Measurements from ENCODE around the gene OTP. TPM values are rescaled to one million over a fixed set of nuclear protein-coding genes. Genes with fewer than 3 reads are reported as not detected.

OTP gene
- total RNA-seq, 2 experiments from 2014 or later: not detected

- peak in 1 of 14 experiments; percentile 7 for DNase-seq
These were observed 2.4 kb downstream of the OTP start for GRCh38 chr5:77635917-77636640.

DNA sequence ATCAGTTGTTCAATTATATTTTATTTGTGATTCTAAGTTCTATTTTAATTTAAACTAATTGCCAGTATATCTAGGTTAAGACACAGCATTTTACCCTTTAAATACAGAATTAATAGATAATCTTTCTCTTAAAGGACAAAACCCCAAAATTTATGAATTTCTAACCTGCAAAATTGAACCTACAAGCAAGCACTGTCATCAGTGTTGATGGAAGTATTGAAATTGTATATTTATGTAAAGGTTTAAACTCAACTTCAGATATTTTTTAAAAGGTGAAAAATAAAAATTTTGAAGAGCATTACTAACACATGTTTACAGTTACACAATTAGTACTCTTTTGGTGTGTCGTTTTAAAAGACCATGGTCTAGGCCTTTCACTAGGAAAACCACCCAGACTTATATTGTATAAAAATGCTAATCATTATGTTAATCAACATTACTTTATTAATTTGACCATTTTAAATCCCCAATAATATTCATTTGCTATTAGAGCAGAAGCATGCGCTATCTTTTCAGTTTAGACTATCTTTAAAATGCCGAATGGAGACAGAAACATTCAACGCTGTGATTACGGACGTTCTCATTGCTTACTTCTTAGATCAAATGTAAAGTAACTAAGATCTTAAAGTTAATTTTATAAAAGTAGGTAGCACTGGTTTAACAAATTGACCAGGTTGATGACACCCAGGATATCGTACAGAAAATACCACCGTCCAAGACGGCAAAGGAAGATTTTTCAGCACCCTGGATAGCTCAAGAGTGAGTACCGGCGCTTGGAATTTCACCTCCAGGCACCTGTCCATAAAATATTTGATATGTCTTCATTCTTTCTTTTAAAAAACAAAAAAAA is 3.2 kb downstream of the OTP start:
- peak in 2 of 14 experiments; percentile 16 to 18 for DNase-seq
- H3K27ac Mint-ChIP-seq: no peak overlapping the region
- TF ChIP-seq, protein P1, sequence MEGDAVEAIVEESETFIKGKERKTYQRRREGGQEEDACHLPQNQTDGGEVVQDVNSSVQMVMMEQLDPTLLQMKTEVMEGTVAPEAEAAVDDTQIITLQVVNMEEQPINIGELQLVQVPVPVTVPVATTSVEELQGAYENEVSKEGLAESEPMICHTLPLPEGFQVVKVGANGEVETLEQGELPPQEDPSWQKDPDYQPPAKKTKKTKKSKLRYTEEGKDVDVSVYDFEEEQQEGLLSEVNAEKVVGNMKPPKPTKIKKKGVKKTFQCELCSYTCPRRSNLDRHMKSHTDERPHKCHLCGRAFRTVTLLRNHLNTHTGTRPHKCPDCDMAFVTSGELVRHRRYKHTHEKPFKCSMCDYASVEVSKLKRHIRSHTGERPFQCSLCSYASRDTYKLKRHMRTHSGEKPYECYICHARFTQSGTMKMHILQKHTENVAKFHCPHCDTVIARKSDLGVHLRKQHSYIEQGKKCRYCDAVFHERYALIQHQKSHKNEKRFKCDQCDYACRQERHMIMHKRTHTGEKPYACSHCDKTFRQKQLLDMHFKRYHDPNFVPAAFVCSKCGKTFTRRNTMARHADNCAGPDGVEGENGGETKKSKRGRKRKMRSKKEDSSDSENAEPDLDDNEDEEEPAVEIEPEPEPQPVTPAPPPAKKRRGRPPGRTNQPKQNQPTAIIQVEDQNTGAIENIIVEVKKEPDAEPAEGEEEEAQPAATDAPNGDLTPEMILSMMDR (IDR thresholded peaks at IDR 0.05): no peak

More at GRCh38 chr5:77635917-77636640, 2.4 kb downstream of the OTP start:
- peaks cover 16% of the 10 kb centered on the region for H3K36me3 Mint-ChIP-seq (ENCODE audit: low read depth)
- H3K4me1 Mint-ChIP-seq (ENCODE audit: low read depth): peaks cover 22% of the 10 kb centered on the region
- peaks cover 93% of the 10 kb centered on the region for H3K27me3 Mint-ChIP-seq
- TF ChIP-seq, protein P1 (IDR thresholded peaks at IDR 0.05): no peak
- ChIA-PET POLR2A (no interaction called here), CTCF (interaction anchor here (0.7 kb wide), 1 partner anchor 333 kb away, joined by 3 read pairs; no protein-coding TSS in a partner anchor)
- intact Hi-C loops (cut with DNase I, micrococcal nuclease): loop anchor here in 1 of 2 experiments (10.0 kb wide), 1 partner anchor 139 kb away; the partner anchor contains the start of gene TBCA
- H3K27ac Mint-ChIP-seq: no peak overlapping the region
- peak overlapping the region; percentile 9 for H3K4me3 Mint-ChIP-seq
- Histone ChIP-seq H3K4me3 (ENCODE audit: low read length) (no peak overlapping the region), H3K27me3 (ENCODE audit: control insufficient read depth in 1 of 2, insufficient read depth in 2 of 2, low read length in 2 of 2) (peaks cover 88 to 99% of the 10 kb centered on the region in 2 experiments), H3K36me3 (ENCODE audit: insufficient read depth, low read length) (no peaks in the 10 kb centered on the region), H3K9me3 (ENCODE audit: control insufficient read depth in 1 of 2, insufficient read depth in 1 of 2, low read length in 2 of 2) (peaks cover 28 to 60% of the 10 kb centered on the region in 2 experiments), H3K4me1 (ENCODE audit: insufficient read depth, low read length) (peaks cover 41% of the 10 kb centered on the region), H3K27ac (ENCODE audit: low read depth in 1 of 2, low read length in 2 of 2) (no peak overlapping the region)
- peaks cover 13% of the 10 kb centered on the region for H3K9me3 Mint-ChIP-seq
- ATAC-seq (ENCODE audit: poor library complexity): no peak

DNA sequence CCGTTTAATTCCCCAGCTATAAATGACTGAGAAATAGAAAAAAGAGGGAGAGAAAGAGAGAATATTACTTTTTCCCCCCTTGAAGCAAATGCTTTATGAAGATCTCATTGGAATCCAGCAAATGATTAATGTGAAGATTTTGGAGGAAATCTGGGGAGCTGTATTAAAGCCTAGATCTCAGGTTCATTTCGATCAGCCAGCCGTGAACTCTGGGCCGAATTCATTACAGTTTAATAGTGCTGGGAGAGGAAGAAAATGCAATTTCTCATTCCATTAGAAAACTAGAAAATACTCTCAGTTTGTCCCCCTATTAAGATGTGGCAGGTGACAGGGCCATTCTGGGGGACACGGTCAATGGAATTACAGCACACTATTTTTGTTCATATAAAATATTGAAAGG is 4.8 kb downstream of the OTP start:
- TF ChIP-seq, protein P1 (IDR thresholded peaks at IDR 0.05): no peak
- DNase-seq (no peak), ATAC-seq (ENCODE audit: poor library complexity) (no peak)
- Mint-ChIP-seq H3K4me1 (ENCODE audit: low read depth) (peaks cover 32% of the 10 kb centered on the region), H3K27me3 (peaks cover 93% of the 10 kb centered on the region), H3K36me3 (ENCODE audit: low read depth) (peaks cover 16% of the 10 kb centered on the region), H3K9me3 (peaks cover 12% of the 10 kb centered on the region), H3K4me3 (no peak overlapping the region), H3K27ac (no peak overlapping the region)
- POLR2A ChIA-PET: no interaction called here
- peaks cover 49% of the 10 kb centered on the region for H3K4me1 ChIP-seq (ENCODE audit: insufficient read depth, low read length)
- H3K4me3 ChIP-seq (ENCODE audit: low read length): no peak overlapping the region
- CTCF ChIA-PET: interaction anchor here (0.7 kb wide), 1 partner anchor 10 kb away, joined by 4 read pairs; no protein-coding TSS in a partner anchor
- no peak overlapping the region for H3K27ac ChIP-seq (ENCODE audit: low read depth in 1 of 2, low read length in 2 of 2)
- no peaks in the 10 kb centered on the region for H3K36me3 ChIP-seq (ENCODE audit: insufficient read depth, low read length)
- peaks cover 28 to 59% of the 10 kb centered on the region in 2 experiments for H3K9me3 ChIP-seq (ENCODE audit: control insufficient read depth in 1 of 2, insufficient read depth in 1 of 2, low read length in 2 of 2)
- intact Hi-C loops (cut with DNase I, micrococcal nuclease): loop anchor here in 1 of 2 experiments (10.0 kb wide), 1 partner anchor 141 kb away; the partner anchor contains the start of gene TBCA
- peaks cover 84 to 94% of the 10 kb centered on the region in 2 experiments for H3K27me3 ChIP-seq (ENCODE audit: control insufficient read depth in 1 of 2, insufficient read depth in 2 of 2, low read length in 2 of 2)

More for the DNA sequence above, 3.2 kb downstream of the OTP start:
- H3K27me3 Mint-ChIP-seq: peaks cover 93% of the 10 kb centered on the region
- no peak overlapping the region for H3K4me3 ChIP-seq (ENCODE audit: low read length)
- intact Hi-C loops (cut with DNase I, micrococcal nuclease): loop anchor here in 1 of 2 experiments (10.0 kb wide), 1 partner anchor 140 kb away; the partner anchor contains the start of gene TBCA
- no peak for ATAC-seq (ENCODE audit: poor library complexity)
- peaks cover 12% of the 10 kb centered on the region for H3K9me3 Mint-ChIP-seq
- no peak overlapping the region for H3K4me3 Mint-ChIP-seq
- no peaks in the 10 kb centered on the region for H3K36me3 ChIP-seq (ENCODE audit: insufficient read depth, low read length)
- peaks cover 23% of the 10 kb centered on the region for H3K4me1 Mint-ChIP-seq (ENCODE audit: low read depth)
- H3K9me3 ChIP-seq (ENCODE audit: control insufficient read depth in 1 of 2, insufficient read depth in 1 of 2, low read length in 2 of 2): peaks cover 28 to 58% of the 10 kb centered on the region in 2 experiments
- no peak overlapping the region for H3K27ac ChIP-seq (ENCODE audit: low read depth in 1 of 2, low read length in 2 of 2)
- POLR2A ChIA-PET: no interaction called here
- CTCF ChIA-PET: interaction anchor here (0.7 kb wide), 1 partner anchor 334 kb away, joined by 3 read pairs; no protein-coding TSS in a partner anchor
- peaks cover 47% of the 10 kb centered on the region for H3K4me1 ChIP-seq (ENCODE audit: insufficient read depth, low read length)
- peaks cover 16% of the 10 kb centered on the region for H3K36me3 Mint-ChIP-seq (ENCODE audit: low read depth)
- H3K27me3 ChIP-seq (ENCODE audit: control insufficient read depth in 1 of 2, insufficient read depth in 2 of 2, low read length in 2 of 2): peaks cover 87 to 98% of the 10 kb centered on the region in 2 experiments

Data from CD4-positive, alpha-beta T cell (primary cell).